C4-2B (cell line): ENCODE results near the gene SNAPC4.

ENCODE experiments used
- H3K27ac ChIP-seq: fragments of 450-650 bp; 2 replicates; pipeline ENCODE4 v1.5.1; 2017
- CTCF ChIP-seq: fragments of 450-650 bp; conservative IDR thresholded peaks from 2 replicates; pipeline ENCODE4 v1.5.1; 2017; ENCODE audit warnings: mild to moderate bottlenecking
- ZFX ChIP-seq: fragments of 450-650 bp; IDR thresholded peaks from 2 replicates; pipeline ENCODE4 v1.6.1; 2017

The SNAPC4 gene

DNA sequence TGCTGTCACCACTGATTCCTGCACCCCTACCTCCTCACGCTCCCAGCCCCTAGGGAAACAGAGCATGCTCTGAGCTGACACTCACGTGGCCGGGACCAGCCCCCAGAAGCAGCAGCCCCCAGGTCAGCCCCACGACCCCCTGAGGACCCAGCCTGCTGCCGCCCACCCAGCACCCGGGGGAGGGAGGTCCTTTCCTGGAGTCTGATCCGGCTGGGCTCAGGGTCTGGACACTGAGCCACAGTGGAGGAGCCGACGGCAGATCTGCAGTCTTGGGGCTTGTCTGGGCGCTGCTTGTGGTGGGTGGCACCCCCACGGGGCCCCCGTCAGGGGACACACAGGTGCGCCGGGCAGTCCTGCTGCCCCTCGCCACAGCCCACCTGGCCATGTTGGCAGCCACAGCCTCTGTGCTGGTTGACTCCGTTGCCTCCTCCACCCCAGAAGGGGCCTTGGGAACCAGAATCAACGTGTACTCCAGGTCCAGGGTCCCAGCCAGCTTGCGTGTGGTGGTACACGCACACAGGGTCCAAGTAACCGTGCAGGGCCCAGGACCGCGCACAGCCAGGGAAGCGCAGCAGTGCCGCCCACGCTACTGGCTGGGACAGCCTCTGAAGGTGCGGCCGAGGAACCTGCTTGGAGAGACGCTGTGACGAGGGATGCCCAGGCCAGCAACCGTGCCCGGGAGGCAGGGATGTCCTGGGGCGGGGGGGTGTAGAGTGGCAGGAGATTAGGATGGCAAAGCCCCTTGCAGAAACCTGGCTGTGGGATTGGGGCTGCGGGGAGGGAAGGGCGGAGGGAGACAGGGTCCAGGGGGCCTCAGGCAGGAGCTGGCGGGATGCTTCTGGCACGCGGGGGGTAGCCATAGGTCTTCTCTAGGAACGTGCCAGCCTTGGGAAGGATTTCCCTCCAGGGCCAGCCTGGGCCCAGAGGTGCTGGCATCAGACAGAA lies 39.9 kb downstream of the SNAPC4 start:
- H3K27ac ChIP-seq = no peak overlapping the region
- no peak for TF ChIP-seq ZFX
- no peak for TF ChIP-seq CTCF

- no peak overlapping the region for H3K27ac ChIP-seq
- TF ChIP-seq CTCF (no peak), ZFX (no peak)
Measured at GRCh38 chr9:136358888-136359287, 41.1 kb downstream of the SNAPC4 start.

DNA sequence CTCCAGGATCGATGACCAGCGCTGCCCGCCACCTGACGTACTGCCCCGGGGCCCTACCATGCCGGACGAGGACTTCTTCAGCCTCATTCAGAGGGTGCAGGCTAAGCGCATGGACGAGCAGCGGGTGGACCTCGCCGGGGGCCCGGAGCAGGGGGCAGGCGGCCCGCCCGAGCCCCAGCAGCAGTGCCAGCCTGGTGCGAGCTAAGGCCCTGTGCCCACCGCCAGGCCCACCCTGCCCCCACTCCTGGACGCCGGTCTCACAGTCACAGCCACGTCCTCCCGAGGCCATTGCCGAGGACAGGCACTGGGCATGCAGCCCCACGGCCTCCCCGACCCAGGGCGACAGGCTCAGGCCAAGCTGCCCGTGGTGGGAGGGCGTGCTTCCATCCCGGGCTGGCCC lies 42.0 kb downstream of the SNAPC4 start:
- TF ChIP-seq ZFX = no peak
- no peak for TF ChIP-seq CTCF
- no peak overlapping the region for H3K27ac ChIP-seq

DNA sequence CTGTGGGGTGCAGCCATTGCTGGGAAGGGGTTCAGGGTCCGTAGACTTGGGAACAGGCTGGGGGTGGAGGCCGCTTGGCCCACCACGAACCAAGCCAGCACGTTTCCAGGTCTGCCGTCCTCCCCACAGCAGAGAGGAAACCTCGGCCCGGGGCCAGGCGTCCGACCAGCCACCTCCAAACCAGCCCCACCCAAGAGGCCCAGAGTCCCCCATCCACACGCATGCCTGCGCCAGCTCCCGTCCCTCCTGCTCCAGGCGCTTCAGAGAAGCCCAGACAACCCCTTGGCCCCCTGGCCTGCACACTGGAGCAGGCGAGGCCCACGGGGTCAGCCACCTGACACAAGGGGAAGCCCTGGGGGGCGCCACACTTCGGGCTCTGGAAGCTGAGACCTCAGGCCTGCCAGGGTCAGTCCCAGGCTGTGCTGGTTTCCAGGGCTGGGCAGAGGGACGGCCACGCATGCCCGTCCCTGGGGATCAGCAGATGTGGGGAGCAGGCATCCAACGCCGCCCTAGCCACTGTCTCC lies 42.7 kb downstream of the SNAPC4 start:
- TF ChIP-seq ZFX (no peak), CTCF (no peak)
- no peak overlapping the region for H3K27ac ChIP-seq

- H3K27ac ChIP-seq = no peak overlapping the region
- TF ChIP-seq ZFX (no peak), CTCF (no peak)
Measured at GRCh38 chr9:136355616-136356557, 44.1 kb downstream of the SNAPC4 start.

GRCh38 chr9:136354592-136355085 lies 45.3 kb downstream of the SNAPC4 start:
- TF ChIP-seq CTCF (no peak), ZFX (no peak)
- no peak overlapping the region for H3K27ac ChIP-seq
